Lung (tissue), 12 donors: ENCODE results near the gene HEPH. TPM values are rescaled to one million over a fixed set of nuclear protein-coding genes. Genes with fewer than 3 reads are reported as not detected.

Experiments
- ATAC-seq: fragments of 200-7000 bp; cut with Tn5 transposase; one replicate; pipeline ENCODE4 v1.9.1; 2020; ENCODE audit warnings: moderate number of reproducible peaks; ENCODE audit not compliant: insufficient read depth, low FRiP score
- DNase-seq, 3 donors: peaks; one replicate each; pipeline ENCODE4 v3.0.0-alpha.2; 2013 to 2017
- H3K27ac ChIP-seq, 2 donors: one replicate each; pipeline ENCODE4 v1.5.1; 2013; ENCODE audit warnings: mild to moderate bottlenecking in 2 of 2, moderate library complexity in 2 of 2, control low read depth in 1 of 2, inconsistent platforms in 1 of 2, low read depth in 1 of 2, low read length in 1 of 2
- H3K27me3 ChIP-seq, 3 donors: one replicate each; pipeline ENCODE4 v1.5.1; 2013; ENCODE audit warnings: low read length in 2 of 3; ENCODE audit not compliant: control insufficient read depth in 3 of 3, insufficient read depth in 3 of 3
- H3K36me3 ChIP-seq, 4 donors: one replicate each; pipeline ENCODE4 v1.5.1; 2013; ENCODE audit warnings: low read length in 4 of 4, mild to moderate bottlenecking in 1 of 4, moderate library complexity in 1 of 4; ENCODE audit not compliant: control insufficient read depth in 4 of 4, insufficient read depth in 4 of 4
- H3K4me1 ChIP-seq, 5 donors: one replicate each; pipeline ENCODE4 v1.5.1; 2013; ENCODE audit warnings: low read length in 5 of 5, mild to moderate bottlenecking in 2 of 5, moderate library complexity in 1 of 5; ENCODE audit not compliant: control insufficient read depth in 5 of 5, insufficient read depth in 5 of 5
- H3K4me3 ChIP-seq: one replicate; pipeline ENCODE4 v1.5.1; 2013; ENCODE audit warnings: mild to moderate bottlenecking, control low read depth, moderate library complexity
- H3K9ac ChIP-seq, 2 donors: one replicate each; pipeline ENCODE4 v1.5.1; 2013; ENCODE audit warnings: low read length in 2 of 2, control low read depth in 1 of 2; ENCODE audit not compliant: insufficient read depth in 1 of 2
- H3K9me3 ChIP-seq, 4 donors: one replicate each; pipeline ENCODE4 v1.5.1; 2013; ENCODE audit warnings: low read length in 3 of 4, mild to moderate bottlenecking in 1 of 4, moderate library complexity in 1 of 4; ENCODE audit not compliant: control insufficient read depth in 4 of 4, insufficient read depth in 3 of 4
- CTCF ChIP-seq: IDR thresholded peaks from 2 replicates; pipeline ENCODE4 v1.5.1; 2012; ENCODE audit warnings: mild to moderate bottlenecking; ENCODE audit errors: control extremely low read depth, extremely low read depth
- WGBS, 2 donors: extraction: QIAGEN DNeasy Blood & Tissue Kit; methylation state at CpG; one replicate each; pipeline ENCODE4 v1.1.7; 2013; 5-methylcytosine and 5-hydroxymethylcytosine counted together
- polyA plus RNA-seq, 2 donors: library from polyadenylated mRNA; stranded (reverse); fragments of 200-250 nt; gene quantifications; one replicate each; pipeline ENCODE4 v1.2.1, GENCODE V29; 2013
- total RNA-seq, 2 donors: library from RNA; depleted of rRNA in 1 of 2; stranded (reverse); fragments of >200 nt in 1 of 2; gene quantifications; one replicate each; pipeline ENCODE4 v1.2.1, GENCODE V29; 2014 to 2021
- donor health status: control.
- donor health status: control.
- donor health status: Bipolar disorder and iron deficiency.
- donor health status: healthy.
- donor health status: DM: yes; HTN: yes; CAD: no.

The HEPH gene
- total and polyA plus RNA-seq, 4 donors: 1.6 to 21.1 (median 6.3) TPM

- Histone ChIP-seq H3K4me3 (no peak overlapping the region), H3K9me3 (peaks cover 0 to 2% (median 0%) of the 10 kb centered on the region in 4 donors), H3K27me3 (no peaks in the 10 kb centered on the region), H3K27ac (no peak overlapping the region), H3K4me1 (peaks cover 0 to 2% (median 0%) of the 10 kb centered on the region in 5 donors), H3K9ac (no peak overlapping the region), H3K36me3 (peaks cover 0 to 2% (median 0%) of the 10 kb centered on the region in 4 donors)
- TF ChIP-seq CTCF: no peak
- DNase-seq (no peak), ATAC-seq (no peak)
- 63 to 93% methylated on average over 2 of the region's 2 CpGs for WGBS, 2 donors
These were observed 3.4 kb downstream of the HEPH start for GRCh38 chrX:66167431-66167830.

- H3K36me3 ChIP-seq: peaks cover 0 to 15% (median 6%) of the 10 kb centered on the region in 4 donors
- WGBS, 2 donors: 95 to 98% methylated on average over 1 of the region's 1 CpG
- no peaks in the 10 kb centered on the region for H3K27me3 ChIP-seq
- DNase-seq: no peak
- peaks cover 0 to 9% (median 2%) of the 10 kb centered on the region in 4 donors for H3K9me3 ChIP-seq
- H3K9ac ChIP-seq: no peak overlapping the region
- H3K4me3 ChIP-seq: no peak overlapping the region
- TF ChIP-seq CTCF: no peak
- no peaks in the 10 kb centered on the region for H3K4me1 ChIP-seq
- no peak overlapping the region for H3K27ac ChIP-seq
- ATAC-seq: no peak
These were observed 12.1 kb downstream of the HEPH start for GRCh38 chrX:66176134-66176533.

DNA sequence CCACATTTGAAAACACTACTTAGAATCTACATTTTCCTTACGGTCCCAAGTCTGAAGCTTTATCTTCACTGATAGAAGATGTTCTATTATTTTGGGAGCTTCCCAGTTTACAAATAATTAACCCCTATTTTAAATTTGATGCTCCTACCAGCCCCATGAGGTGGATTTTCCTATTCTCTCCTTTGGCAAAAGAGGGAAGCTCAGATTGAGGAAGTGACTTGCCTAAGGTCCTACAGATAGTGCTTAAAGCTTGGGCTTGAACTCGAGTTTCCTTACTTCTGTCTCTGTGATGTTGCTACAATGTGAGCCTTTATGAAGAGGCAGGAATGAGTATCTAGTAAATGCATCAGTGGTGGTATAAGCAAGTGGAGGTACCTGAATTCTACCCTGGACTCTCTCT lies 27.5 kb downstream of the HEPH start:
- Histone ChIP-seq H3K9me3 (no peaks in the 10 kb centered on the region), H3K27me3 (no peaks in the 10 kb centered on the region), H3K9ac (no peak overlapping the region), H3K27ac (no peak overlapping the region), H3K4me1 (peaks cover 0 to 2% (median 0%) of the 10 kb centered on the region in 5 donors), H3K36me3 (peaks cover 0 to 7% (median 3%) of the 10 kb centered on the region in 4 donors), H3K4me3 (no peak overlapping the region)
- WGBS, 2 donors: 57 to 63% methylated on average over 2 of the region's 2 CpGs
- DNase-seq: no peak
- no peak for ATAC-seq
- TF ChIP-seq CTCF: no peak

GRCh38 chrX:66193821-66194220 lies 29.8 kb downstream of the HEPH start:
- no peak overlapping the region for H3K4me3 ChIP-seq
- TF ChIP-seq CTCF: no peak
- no peak overlapping the region for H3K9ac ChIP-seq
- H3K4me1 ChIP-seq: peaks cover 0 to 2% (median 0%) of the 10 kb centered on the region in 5 donors
- H3K36me3 ChIP-seq: peaks cover 0 to 7% (median 2%) of the 10 kb centered on the region in 4 donors
- no peaks in the 10 kb centered on the region for H3K27me3 ChIP-seq
- no peaks in the 10 kb centered on the region for H3K9me3 ChIP-seq
- ATAC-seq (no peak), DNase-seq (no peak)
- H3K27ac ChIP-seq: no peak overlapping the region
